ENCODE measurements around the gene MAN1A1. TPM values are rescaled to one million over a fixed set of nuclear protein-coding genes. Genes with fewer than 3 reads are reported as not detected.

MAN1A1 gene
- 100 to 1,000 TPM in 4 of 7 donors, 10 to 100 TPM in 3; 58.3 to 148 (median 115) TPM for total RNA-seq
- 10 to 100 TPM in 2 of 3 donors, 1 to 10 TPM in 1; 6.0 to 15.2 (median 13.7) TPM for polyA plus RNA-seq
- long read RNA-seq, donor 1, full-length matches to known transcripts: 6 of 22 reads
- long read RNA-seq, donor 1, partial matches to known transcripts: 16 of 22 reads
- long read RNA-seq, donor 1, other reads (novel, unspliced or antisense): 0 of 22 reads
- long read RNA-seq, donor 2, full-length matches to known transcripts: 7 of 36 reads
- long read RNA-seq, donor 2, partial matches to known transcripts: 29 of 36 reads
- long read RNA-seq, donor 2, other reads (novel, unspliced or antisense): 0 of 36 reads

DNA sequence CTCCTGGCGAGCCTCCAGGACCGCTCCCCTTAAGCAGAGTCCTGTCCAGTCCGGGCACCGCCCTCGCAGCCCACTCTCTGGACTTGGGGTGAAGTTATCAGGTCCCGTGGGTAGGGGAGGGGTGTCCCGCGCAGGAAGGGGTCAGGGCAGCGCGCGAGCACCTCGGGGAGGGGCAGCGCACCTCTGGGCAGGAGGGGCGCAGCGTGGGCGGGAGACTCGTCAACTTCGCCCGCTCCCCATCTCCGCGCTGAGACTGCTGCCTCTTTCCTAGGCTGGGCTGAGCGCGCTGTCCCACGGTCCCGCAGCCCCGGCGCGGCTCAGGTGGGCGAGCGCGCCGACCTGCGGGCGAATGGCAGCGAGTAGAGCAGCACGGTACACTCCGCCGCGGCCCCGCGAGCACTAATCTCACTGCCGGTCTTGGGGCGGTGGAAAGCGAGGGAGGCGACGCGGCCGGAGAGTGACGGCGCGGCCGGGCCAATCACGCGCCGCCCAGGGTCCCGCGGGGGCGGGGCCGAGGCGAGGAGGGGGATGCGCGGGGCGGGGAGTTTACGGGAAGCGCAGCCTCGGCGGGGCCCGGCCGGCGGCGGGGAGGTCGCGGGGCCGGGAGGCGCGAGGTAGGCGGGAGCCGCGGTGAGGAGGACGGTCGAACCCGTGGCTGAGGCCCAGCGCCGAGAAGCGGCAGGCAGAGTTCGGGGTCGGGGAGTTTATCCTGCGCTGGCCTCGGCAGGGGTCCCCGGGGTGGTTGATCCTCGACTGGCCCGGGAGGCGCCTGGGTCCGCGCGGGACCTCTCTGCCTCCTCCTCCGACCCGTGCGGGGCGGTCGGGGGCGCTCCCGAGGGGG is at the start of gene MAN1A1:
Gene MAN1A1, minus strand, starts transcription at position 401 of the 841 bp plus-strand sequence. CDS start 696 bp downstream, outside the sequence.
- Histone ChIP-seq H3K9me3 (no peaks in the 10 kb centered on the region), H3K27ac (peak within 1 kb of the TSS; percentile 93 to 98 (median 98)), H3K4me1 (peaks cover 20 to 81% (median 64%) of the 10 kb centered on the region in 6 donors), H3K36me3 (no peaks in the 10 kb centered on the region), H3K4me3 (peak within 1 kb of the TSS; percentile 78 to 93 (median 88)), H3K27me3 (replicated peaks in 1 of 7) (no peaks in the 10 kb centered on the region)
- intact Hi-C loops (cut with DNase I; ENCODE audit: low total_unique reads): no loop called here
- WGBS, 5 donors: 0 to 1% (median 0%) methylated on average over 15 to 103 of the region's 103 CpGs
- DNase-seq: peak; percentile 98
- TF ChIP-seq POLR2AphosphoS5 (IDR thresholded peaks at IDR 0.05) (peak; percentile 99), POLR2A (IDR thresholded peaks at IDR 0.05) (peak; percentile 70 to 96 (median 92))
- TF ChIP-seq, protein P1, sequence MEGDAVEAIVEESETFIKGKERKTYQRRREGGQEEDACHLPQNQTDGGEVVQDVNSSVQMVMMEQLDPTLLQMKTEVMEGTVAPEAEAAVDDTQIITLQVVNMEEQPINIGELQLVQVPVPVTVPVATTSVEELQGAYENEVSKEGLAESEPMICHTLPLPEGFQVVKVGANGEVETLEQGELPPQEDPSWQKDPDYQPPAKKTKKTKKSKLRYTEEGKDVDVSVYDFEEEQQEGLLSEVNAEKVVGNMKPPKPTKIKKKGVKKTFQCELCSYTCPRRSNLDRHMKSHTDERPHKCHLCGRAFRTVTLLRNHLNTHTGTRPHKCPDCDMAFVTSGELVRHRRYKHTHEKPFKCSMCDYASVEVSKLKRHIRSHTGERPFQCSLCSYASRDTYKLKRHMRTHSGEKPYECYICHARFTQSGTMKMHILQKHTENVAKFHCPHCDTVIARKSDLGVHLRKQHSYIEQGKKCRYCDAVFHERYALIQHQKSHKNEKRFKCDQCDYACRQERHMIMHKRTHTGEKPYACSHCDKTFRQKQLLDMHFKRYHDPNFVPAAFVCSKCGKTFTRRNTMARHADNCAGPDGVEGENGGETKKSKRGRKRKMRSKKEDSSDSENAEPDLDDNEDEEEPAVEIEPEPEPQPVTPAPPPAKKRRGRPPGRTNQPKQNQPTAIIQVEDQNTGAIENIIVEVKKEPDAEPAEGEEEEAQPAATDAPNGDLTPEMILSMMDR (IDR thresholded peaks at IDR 0.05 in 8 of 11, conservative IDR thresholded peaks at IDR 0.05 in 3 of 11): peak in 1 of 11 experiments; percentile 28

DNA sequence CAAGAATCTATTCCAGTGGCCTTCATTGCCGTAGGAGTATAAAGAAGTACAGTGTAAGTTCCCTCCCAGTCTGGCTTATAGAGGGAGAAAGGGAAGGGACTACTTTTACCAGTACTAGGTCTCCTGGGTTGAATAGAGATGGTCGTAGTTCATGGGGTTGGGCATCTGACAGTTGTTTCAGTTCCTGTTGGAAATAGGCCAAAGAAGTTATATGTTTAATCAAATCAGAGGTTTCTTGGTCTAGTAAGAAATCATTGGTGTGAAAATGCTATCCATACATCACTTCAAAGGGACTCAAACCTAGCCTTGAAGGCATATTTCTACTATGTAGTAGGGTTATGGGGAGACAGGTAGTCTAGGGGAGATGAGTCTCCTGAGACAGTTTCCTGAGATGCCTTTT is 45.6 kb upstream of the MAN1A1 start:
- H3K4me3 ChIP-seq: no peak overlapping the region
- 61 to 68% (median 65%) methylated on average over 2 of the region's 2 CpGs for WGBS, 5 donors
- no peak for TF ChIP-seq POLR2AphosphoS5 (IDR thresholded peaks at IDR 0.05)
- no peak for TF ChIP-seq POLR2A (IDR thresholded peaks at IDR 0.05)
- TF ChIP-seq, protein P1 (IDR thresholded peaks at IDR 0.05 in 8 of 11, conservative IDR thresholded peaks at IDR 0.05 in 3 of 11): no peak
- no peaks in the 10 kb centered on the region for H3K4me1 ChIP-seq
- peaks cover 0 to 58% (median 21%) of the 10 kb centered on the region in 8 donors for H3K9me3 ChIP-seq
- intact Hi-C loops (cut with DNase I; ENCODE audit: low total_unique reads): no loop called here
- H3K27me3 ChIP-seq (replicated peaks in 1 of 7): peaks cover 0 to 5% (median 0%) of the 10 kb centered on the region in 7 donors
- DNase-seq: no peak
- H3K36me3 ChIP-seq: no peaks in the 10 kb centered on the region
- H3K27ac ChIP-seq: no peak overlapping the region

DNA sequence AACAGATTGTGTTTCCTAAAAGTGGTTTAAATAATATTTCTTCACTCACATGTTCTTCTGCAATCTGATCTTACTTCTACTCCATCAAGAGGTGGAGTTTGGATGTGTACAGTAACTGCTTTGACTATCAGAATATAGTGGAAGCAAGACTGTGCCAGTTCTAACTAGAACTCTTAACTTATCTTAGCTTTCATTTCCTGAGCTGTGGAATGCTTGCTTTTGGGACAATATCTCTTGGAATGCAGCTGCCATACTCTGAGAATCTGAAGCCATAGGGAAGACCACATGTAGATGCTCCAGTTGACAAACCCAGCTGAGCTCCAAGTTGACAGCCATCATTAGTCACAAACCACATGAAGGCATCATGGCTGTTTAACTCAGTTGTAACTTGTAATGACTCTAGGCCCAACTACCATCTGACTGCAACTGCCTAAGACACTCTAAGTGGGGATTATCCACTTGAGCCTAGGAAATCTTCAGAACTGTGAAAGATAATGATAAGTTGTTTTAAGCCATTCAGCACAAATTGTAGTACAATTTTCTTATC is 40.8 kb upstream of the MAN1A1 start:
- Histone ChIP-seq H3K4me1 (no peaks in the 10 kb centered on the region), H3K27me3 (replicated peaks in 1 of 7) (no peaks in the 10 kb centered on the region), H3K27ac (no peak overlapping the region), H3K4me3 (no peak overlapping the region), H3K36me3 (peaks cover 0 to 7% (median 0%) of the 10 kb centered on the region in 6 donors), H3K9me3 (peaks cover 0 to 38% (median 19%) of the 10 kb centered on the region in 8 donors)
- TF ChIP-seq POLR2A (IDR thresholded peaks at IDR 0.05) (no peak), POLR2AphosphoS5 (IDR thresholded peaks at IDR 0.05) (no peak)
- TF ChIP-seq, protein P1 (IDR thresholded peaks at IDR 0.05 in 8 of 11, conservative IDR thresholded peaks at IDR 0.05 in 3 of 11): no peak
- DNase-seq: no peak
- intact Hi-C loops (cut with DNase I; ENCODE audit: low total_unique reads): no loop called here

All from spleen (tissue), 13 donors.